HG03064 (cell line): ENCODE measurements around the gene TMEM37.
A peak's percentile ranks its signal among the peaks of the same experiment; 100 is the strongest.

Experiments used
- ATAC-seq: cut with Tn5 transposase; IDR thresholded peaks from one replicate; pipeline ENCODE4 v1.9.1; 2021; ENCODE audit warnings: low read depth; ENCODE audit not compliant: unreplicated experiment

TMEM37 gene

DNA sequence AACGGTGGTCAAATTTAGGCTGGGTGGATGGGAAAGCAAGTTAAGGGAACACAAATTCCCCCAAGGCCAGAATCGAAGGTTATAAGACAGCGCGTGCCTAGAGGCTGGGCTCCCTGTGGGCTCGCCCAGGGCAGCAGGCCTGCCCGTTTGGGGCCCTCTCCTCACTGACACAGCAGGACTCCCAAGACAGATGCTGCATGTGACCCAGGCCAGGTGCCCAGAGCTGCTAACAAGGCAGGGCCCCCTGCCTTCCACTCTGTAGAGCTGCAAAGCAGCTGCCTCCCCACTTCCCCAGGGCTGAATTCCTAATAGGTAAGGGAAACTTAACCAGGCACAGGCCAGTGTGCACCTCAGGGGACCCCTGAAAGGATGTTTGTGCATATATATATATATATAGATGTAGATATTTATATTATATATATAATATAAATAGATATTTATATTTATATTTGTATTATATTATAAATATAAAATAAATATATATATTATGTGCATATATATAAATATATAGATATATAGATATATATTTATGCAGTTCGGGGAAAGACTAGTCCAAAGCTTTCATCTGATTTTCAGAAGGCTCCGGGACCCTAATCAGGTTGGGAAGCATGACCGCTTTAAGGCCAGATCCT, 43.7 kb downstream of the TMEM37 start:
- ATAC-seq, result no peak

DNA sequence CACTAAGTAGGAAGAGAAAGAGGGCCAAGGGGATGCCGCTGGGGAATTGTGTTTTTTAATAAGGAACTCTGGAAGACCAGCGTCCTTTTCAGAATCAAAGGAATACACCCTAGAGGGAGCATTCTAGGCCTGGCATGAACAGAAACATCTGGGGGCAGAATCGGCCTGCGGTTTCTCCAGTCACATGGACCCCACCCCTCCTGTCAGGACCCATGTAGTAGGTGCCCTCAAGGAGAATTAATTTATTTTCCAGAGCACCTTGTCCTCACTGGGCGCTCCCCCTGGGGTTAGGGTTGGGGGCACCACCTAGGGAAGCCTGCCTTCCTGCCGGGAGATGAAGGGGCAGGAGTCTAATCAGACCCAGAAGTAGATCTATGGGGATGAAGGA, 44.2 kb downstream of the TMEM37 start:
- no peak for ATAC-seq

DNA sequence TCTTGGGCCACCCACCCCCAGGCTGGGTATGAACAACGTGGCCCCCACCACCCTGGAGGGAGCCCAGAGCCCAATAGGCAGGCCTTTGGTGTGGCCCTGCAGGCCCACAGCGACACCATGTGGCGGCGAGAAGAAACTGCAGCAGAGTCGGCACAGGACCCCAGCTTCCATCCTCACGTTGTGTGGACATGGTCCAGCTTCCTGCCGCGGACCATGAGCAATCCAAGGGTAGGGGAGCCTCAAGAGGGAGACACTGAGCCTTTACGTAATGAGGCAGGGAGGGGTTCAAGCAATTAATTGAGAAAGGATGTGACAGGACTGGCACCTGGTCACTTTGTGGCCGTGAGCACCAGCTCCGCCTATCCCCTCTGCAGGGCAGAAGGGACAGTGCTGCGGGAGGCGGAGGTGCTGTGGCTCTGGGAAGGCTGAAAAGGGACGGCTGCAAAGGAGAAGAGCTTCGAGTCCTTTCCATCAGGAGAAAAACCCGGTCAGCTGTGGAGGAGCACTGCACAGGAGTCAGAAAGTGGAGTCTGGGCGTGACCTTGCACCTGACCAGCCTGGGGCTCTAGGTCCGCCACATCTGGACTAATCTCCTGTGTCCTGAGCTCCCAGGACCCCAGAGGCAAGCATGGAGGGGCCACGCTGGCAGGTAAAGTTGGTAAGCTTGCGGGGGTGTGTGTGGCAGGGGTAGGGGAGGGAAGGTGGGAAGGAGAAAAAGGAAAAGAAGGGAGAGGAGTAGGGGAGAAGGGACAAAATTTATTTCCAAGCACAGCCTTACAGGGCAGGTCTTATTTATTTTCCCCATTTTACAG, 44.9 kb downstream of the TMEM37 start:
- no peak for ATAC-seq

DNA sequence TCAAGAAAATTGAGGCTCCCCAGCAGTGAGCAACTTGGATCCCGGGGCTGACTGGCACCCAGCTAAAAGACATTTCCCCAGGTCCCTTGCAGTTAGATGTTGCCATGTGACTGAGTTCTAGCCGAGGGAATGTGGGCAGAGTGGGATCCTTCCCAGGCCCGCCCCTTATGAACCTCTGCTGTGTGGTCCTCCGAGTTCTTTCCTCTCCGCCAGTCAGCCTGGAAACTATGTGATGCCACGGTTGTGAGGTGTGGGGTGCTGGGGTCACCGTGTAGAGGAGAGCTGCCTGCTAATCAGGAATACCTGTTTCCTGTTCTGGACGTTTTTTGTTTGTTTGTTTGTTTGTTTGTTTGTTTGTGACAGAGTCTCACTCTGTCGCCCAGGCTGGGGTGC, 45.5 kb downstream of the TMEM37 start:
- ATAC-seq, result no peak

DNA sequence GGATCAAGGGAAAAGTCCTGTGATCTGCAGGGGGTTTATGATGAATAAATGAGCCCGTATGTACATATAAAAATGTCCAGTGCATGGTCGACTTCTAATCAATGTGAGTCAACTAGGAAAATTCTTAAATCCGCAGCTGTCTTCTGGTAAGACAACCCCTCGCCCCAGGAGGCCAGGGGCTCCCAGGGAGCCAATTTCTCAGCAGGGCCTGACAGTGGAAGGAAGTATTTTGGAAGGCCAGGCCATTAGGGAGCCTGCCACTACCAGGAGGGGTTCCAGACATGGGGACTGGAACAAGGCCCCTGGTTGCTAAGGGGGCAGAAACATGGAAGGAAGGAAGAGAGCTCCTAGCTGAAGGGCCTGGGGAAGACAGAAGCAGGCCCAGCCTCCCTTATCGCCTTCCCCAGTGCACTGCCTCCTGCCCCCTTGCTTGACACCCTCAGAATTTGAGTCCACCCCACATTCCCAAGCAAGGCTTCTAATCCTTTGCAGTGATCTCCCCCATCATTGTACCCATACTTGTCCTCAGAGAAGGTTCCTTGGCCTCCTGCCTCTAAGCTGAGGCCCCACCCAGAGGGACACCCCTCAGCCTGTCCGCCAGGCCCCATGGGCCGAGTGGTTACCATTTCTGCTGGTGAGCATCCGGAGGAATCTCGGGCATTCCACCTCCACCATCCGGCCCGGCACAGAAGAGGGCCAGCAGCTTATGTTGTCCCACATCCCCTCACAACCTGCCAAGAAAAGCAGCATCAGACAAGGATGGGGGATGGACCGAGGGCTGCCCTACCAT, 46.7 kb downstream of the TMEM37 start:
- no peak for ATAC-seq

DNA sequence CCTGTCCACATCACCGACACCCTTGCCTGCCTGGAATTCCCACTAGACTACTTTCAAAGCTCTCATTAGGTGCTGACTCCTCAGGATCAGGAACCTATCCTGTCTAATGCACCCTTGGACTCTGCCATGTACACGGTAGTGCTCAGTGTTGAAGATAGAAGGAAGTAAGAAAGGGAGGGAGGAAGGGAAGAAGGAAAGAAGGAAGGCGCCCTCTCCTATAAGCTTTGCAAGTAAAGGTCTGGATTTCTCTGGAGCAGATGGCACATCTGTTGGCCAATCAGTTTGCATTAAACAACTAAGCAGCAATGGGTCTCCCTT, 47.3 kb downstream of the TMEM37 start:
- no peak for ATAC-seq

DNA sequence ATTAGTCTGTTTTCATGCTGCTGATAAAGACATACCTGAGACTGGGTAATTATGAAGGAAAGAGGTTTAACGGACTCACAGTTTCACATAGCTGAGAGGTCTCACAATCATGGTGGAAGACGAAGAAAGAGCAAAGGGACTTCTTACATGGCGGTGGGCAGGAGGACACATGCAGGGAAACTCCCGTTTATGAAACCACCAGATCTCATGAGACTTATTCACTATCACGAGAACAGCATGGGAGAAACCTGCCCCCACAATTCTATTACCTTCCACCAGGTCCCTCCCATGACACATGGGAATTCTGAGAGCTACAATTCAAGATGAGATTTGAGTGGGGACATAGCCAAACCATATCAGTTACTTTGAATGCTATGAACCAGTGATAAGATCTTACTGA, 48.5 kb downstream of the TMEM37 start:
- ATAC-seq, result no peak

DNA sequence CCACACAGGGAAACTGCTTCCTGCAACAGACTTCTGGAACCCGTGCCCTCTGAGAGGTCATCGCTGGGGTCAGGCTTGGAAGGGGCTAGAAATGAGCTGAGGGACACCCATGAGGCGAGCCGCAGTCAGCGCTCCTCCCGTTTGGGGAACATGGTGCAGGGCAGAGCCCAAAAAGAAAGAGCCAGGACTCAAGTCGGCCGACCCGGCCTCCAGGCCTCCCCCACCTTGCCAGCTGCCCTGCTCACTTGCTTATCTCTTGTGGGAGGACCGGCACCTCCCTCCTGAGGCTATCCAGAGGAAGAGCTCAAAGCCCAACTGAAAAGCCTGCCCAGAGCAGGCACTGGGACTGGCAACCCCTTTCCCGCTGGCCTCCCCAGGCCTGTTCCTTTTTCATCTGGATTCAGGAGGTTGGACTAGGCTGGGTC, 49.1 kb downstream of the TMEM37 start:
- no peak for ATAC-seq

DNA sequence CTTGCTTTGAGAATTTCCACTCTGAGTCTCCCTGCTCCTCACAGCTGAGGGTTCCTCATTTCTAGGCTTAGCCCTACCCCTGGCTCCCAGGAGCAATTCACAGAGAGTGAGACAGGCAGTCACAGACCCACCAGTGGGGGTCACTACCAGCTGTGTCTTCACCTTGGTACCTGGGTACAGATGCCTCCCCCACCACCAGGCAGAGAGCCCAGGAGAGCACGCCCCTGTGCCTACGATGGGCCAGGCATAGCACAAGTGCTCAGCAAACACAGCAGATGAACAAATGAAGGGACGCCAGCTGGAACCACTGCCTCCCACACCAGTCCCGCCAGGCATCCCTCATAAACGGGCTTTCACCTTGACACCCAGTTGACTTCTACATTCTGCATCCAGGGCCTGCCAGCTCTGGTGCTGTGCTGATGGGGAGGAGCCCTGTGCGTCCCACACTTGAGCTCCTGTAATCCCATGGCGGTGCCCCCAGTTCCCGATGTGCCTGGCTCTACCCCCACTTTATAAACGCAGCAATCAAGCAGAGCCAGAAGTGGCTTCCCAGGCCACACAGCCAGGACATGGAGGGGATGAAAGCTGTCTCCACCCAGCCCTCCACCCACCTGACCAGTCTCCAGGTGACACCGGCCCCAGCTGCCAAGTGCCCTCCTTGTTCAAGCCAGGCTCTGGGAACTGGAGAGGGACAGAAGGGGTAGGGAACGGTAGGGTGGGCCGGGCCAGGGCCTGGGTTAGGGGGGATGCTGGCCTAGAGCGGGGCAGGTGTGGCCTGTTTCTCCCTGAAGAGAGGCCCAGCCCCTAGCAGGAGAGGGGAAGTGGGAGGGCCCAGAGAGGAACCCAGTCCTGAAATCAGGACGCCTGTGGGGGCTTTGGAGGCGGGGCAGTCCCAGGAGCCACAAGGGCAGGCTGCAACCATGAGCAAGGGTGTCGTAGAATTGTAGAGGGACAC, 50.1 kb downstream of the TMEM37 start:
- ATAC-seq, result no peak

DNA sequence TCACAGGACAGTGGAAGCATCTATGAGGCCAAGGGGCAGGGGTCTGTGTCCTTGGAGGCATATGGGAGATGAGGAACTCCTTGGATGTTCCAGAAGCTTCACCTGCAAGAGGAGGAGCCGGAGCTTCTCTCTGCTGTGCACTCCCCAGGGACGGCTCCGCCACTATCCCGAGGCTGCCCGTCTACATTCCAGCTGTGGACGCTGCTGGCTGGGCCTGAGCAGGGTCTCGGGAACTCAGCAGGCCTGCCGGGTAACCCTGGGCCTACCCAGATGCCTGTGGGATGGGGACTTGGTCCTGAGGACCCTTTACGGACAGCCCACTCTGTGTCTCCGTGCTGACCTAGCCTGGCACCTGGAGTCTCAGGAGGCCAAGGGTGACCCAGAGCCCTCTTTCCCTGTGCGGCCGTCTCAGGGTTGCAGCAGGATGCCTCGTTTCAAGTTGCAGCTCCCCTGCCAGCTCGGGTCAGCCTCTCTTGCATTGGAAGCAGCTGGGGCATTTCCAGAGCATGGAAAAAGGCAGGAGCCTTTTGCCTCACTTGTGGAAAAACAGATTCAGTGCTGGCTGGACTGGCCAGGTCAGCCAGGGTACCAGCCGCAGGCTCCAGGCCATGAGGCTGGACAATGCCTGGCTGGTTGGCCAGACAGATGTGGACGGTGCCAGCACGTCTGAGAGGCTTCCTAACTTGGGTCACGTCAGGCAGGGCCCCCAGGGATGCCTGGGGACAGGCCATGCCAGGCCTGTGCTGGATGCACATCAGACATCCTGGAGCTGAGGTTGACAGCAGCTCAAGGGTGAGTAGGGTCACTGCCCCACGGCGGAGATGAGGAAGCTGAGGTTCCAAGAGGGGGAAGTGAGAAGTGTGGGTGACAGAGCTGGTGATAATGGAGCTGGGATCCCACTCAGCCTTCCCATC, 51.1 kb downstream of the TMEM37 start:
- no peak for ATAC-seq

DNA sequence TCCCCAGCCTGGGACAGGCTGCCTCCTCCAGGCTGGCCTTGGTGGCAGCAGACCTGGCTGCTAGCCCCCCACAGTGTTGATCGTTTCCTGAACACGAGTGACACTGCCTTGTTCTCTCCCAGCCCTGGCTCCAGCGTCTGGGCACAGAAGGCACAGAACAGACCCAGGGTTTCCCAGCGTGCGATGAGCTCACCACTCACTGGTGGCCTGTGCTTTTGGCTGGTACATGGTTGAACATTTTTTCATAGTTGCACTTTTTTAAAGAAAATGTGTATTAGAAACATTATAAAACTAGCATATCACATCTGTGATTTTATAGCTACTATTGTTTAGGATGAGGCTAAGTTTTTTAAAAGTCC, 51.7 kb downstream of the TMEM37 start:
- no peak for ATAC-seq

DNA sequence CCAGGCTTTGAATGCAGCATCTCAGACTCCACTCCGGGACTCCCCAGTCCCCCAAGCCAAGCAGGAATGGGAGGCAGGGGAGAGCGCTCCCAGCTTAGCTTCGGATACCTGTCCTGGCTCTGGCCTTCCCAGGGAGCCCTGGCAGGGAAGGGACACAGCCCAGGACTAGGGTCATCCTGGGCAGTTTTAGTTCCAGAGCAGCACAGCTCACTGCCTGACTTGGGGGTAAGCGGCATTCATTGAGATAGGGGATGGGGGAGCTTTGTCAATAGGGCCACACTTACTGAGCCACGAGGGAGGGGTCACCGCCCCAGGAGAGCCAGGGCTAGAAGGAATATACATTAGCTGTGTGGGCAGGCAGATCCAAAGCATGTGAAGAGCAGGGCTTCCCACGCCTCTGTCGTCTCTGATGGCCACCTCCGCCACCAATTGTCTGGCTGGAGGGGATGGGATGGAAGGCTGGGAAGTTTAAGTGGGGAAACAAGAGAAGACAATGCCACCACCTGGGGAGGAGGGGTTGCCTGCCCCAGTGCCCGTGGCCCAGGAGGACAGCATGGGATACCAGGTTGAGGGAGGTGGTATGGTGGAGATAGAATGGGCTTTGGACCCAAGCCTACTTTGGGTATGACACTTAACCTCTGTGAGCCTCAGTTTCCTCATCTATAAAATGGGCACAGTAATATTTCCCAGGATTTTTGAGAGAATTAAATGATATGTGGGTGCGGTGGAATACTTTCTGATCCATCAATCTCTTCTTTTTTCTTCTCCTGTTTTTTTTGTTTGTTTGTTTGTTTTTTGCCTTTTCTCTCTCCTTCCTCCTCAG, 52.5 kb downstream of the TMEM37 start:
- ATAC-seq, result no peak

DNA sequence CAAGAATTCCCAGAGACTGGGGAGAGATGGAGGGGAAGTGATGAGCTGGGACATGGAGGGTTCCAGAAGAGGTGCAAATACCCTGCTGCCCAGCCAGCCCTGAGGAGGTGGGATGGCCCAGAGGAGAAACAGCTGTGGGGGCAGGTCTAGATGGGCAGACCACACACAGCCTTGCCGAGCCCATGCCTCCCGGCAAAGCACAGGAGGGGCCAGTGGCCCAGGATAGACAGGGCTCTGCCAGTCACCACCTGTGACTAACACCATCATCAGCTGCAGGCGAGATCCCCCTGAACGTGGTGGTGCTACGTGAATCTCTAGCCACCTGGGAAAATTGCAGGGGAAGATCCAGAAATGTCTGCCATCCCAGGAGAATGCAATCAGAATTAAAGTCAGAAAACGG, 53.2 kb downstream of the TMEM37 start:
- ATAC-seq, result no peak

DNA sequence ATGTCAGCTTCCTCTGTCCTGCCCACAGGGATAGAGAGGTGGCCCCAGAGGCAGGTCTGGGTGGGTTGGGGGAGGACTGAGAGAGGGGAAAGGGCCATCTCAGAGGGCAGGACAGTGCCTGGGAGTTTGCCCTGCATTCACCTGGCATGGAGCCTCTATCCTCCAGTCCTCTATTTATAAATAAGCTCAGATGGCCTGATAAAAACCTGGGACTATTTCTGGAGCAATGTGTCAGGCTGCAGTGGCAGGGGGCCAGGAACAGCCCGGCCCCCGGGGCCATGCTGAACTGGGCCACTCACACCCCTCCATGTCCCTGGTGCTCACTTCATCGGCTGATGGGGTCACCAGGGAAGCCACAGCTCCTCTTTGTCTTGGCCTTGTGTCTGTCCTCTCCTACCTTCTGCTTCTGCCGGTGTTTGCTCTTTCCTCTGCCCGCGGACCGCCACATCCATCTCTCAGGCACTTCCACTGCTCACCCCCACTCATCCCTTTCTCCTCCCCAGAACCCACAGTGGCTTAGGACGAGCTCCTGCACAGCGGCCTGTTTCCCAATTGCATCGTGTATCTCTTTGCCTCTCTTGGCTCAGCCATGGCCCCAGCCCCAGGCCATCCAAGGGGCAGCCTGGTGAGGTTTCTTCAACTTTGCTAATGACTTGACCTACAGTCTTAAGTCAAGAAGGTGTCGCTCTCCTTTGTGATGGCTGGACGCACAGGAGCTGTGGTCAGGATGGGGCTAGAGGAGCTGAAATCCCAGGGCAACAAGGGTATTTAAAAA, 53.9 kb downstream of the TMEM37 start:
- no peak for ATAC-seq

DNA sequence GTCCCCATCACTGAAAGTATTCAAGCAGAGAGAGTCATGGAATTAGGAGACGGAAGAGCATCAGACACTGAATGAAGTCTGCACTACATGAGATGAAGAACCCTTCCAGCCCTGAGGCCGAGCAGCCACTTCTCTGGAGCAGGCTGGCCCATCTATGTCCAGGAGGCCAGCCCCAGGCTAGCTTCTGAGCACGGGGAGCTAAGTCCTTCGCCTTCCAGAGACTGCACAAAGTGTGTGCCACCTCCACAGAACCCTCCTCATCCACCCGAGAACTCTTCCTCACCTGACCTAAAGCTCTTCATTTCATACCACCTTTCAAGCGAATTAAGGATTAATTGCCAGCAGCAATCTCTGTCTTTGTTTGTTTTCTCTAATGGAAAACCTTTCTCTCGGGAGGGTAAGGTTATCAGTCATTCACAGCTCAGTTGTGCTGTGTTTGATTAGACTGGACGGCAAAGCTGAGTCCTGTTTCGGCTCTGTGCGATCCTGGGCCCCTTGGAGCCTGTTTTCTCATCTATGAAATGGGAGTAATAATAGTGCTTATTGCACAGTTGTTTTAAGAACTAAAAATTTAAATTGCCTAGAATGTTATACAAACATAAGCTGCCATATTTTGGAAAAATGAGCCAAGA, 54.7 kb downstream of the TMEM37 start:
- ATAC-seq, result no peak

DNA sequence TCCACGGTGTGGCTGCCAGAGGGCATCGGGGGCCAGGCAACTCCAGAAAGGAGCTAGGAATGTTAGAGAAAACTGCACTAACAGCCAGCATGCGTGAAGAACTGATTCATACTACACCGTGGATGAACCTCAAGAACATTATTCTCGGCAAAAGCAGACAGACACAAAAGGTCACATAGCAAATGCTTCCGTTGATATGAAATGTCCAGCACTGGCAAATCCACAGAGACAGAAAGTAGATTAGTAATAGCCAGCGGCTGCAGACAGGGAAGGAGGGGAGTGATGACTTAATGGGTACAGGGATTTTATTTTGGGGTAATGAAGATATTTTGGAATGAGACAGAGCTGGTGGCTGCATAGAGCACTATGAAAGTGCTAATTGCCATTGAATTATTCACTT, 55.2 kb downstream of the TMEM37 start:
- ATAC-seq, result no peak

DNA sequence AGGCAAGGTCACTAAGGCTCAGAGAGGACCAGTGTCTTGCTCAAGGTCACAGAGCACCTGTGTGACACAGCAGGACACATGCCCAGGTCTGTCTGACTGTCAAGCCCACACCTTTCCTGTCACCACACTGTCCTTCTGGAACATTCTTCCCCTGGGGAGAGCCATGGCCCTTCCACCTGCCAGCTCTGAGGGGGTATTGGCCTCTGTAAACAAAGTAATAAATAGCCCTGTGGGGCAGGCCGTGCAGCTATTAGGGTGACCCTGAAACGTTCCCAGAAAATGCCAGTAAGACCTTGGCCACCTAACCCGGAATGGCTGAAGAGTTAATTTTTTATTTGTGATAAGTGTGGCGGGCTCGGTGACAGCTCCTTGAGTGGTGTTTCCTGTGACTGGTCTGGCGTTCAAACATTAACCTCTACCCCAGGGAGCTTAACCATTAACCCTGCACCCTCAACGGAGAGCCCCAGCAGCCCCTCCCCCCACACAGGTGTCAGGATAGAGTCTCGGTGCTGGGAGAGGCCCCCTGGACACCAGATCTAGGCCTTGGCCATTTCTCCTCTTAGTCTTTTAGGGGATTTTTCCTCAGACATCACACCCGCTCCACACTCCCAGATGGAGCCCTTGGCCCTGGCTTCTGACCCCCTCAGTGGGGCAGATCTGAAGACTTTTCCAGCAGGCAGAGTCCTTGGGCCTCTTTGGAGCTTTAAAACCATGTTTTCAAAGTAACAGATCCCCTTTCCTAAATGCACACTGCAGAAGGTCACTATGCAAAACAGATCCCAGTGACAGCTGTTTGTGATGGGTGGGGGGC, 56.0 kb downstream of the TMEM37 start:
- peak; percentile 68 for ATAC-seq
